Pericardium fibroblast (primary cell): Measurements from ENCODE around the gene OR2L13. TPM values are rescaled to one million over a fixed set of nuclear protein-coding genes. Genes with fewer than 3 reads are reported as not detected.

Source experiments
- total RNA-seq: library from RNA; depleted of rRNA; stranded (reverse); fragments of >200 nt; gene quantifications from 2 replicates; pipeline ENCODE4 v1.2.3, GENCODE V29; 2015

OR2L13 gene
- total RNA-seq = not detected in 2 replicates

GRCh38 chr1:248094884-248095283 lies at the start of gene OR2L13:
Gene OR2L13 (plus strand): TSS chr1:248095184. CDS start chr1:248099376, 4,192 bp downstream.

GRCh38 chr1:248046536-248046935 lies 48.4 kb upstream of the OR2L13 start, which contains the start of gene OR2L3:
Gene OR2L3 (plus strand): TSS chr1:248046836. CDS start chr1:248060682, 13,846 bp downstream.

GRCh38 chr1:248144513-248145198 lies 49.7 kb downstream of the OR2L13 start, which contains the start of gene OR2M5:
Gene OR2M5 (plus strand): TSS chr1:248145148. CDS start chr1:248145148, 0 bp downstream.

Other genes starting within 250 kb of the OR2L13 start
- gene TRIM58, start 238.0 kb upstream of the OR2L13 start, total RNA-seq = 0.09 and 0.58 TPM in 2 replicates
- 0.12 TPM in 1 of 2 replicates, not detected in the other for gene OR2W3, start 199.6 kb upstream of the OR2L13 start, total RNA-seq
- gene OR2T8, start 174.9 kb upstream of the OR2L13 start, total RNA-seq = not detected in 2 replicates
- not detected in 2 replicates for gene OR2AJ1, start 170.3 kb upstream of the OR2L13 start, total RNA-seq
- not detected in 2 replicates for gene OR2L8, start 146.3 kb upstream of the OR2L13 start, total RNA-seq
- gene OR2AK2, start 130.0 kb upstream of the OR2L13 start, total RNA-seq = not detected in 2 replicates
- not detected in 2 replicates for gene OR2L5, start 81.5 kb upstream of the OR2L13 start, total RNA-seq
- not detected in 2 replicates for gene OR2L2, start 65.1 kb upstream of the OR2L13 start, total RNA-seq
- gene OR2L3, start 48.3 kb upstream of the OR2L13 start, total RNA-seq = not detected in 2 replicates
- not detected in 2 replicates for gene OR2M5, start 50.0 kb downstream of the OR2L13 start, total RNA-seq
- gene OR2M2, start 79.6 kb downstream of the OR2L13 start, total RNA-seq = not detected in 2 replicates
- gene OR2M3, start 102.1 kb downstream of the OR2L13 start, total RNA-seq = not detected in 2 replicates
- not detected in 2 replicates for gene OR2M4, start 136.2 kb downstream of the OR2L13 start, total RNA-seq
- not detected in 2 replicates for gene OR2T33, start 182.8 kb downstream of the OR2L13 start, total RNA-seq
- gene OR2T12, start 208.2 kb downstream of the OR2L13 start, total RNA-seq = not detected in 2 replicates
- gene OR2M7, start 229.4 kb downstream of the OR2L13 start, total RNA-seq = not detected in 2 replicates